NT2/D1 (cell line): ENCODE measurements around the gene TRAPPC2L.

Experiments used
- DNase-seq: peaks from one replicate; pipeline ENCODE4 v3.0.0-alpha.2; 2011; ENCODE audit warnings: low read depth, low spot score
- H3K27me3 ChIP-seq: 2 replicates; pipeline ENCODE4 v1.6.0; 2011; ENCODE audit warnings: mild to moderate bottlenecking; ENCODE audit not compliant: insufficient read length, insufficient read depth
- H3K36me3 ChIP-seq: 2 replicates; pipeline ENCODE4 v1.6.1; 2011; ENCODE audit warnings: mild to moderate bottlenecking, low read length, mixed read lengths; ENCODE audit not compliant: insufficient read depth, insufficient read length
- H3K4me1 ChIP-seq: 2 replicates; pipeline ENCODE4 v1.5.1; 2011; ENCODE audit not compliant: insufficient read depth, insufficient read length
- H3K4me3 ChIP-seq: 2 replicates; pipeline ENCODE4 v1.5.1; 2011; ENCODE audit warnings: low read depth; ENCODE audit not compliant: insufficient read length
- H3K9ac ChIP-seq: 2 replicates; pipeline ENCODE4 v1.6.0; 2011; ENCODE audit warnings: low read depth; ENCODE audit not compliant: insufficient read length
- H3K9me3 ChIP-seq: 2 replicates; pipeline ENCODE4 v1.5.1; 2011; ENCODE audit warnings: mild to moderate bottlenecking, low read length; ENCODE audit not compliant: insufficient read depth
- SUZ12 ChIP-seq: IDR thresholded peaks from 2 replicates; pipeline ENCODE4 v1.6.1; 2011; ENCODE audit not compliant: insufficient read length, insufficient read depth; ENCODE audit errors: extremely low read depth
- YY1 ChIP-seq: IDR thresholded peaks from 2 replicates; pipeline ENCODE4 v1.6.1; 2011; ENCODE audit not compliant: insufficient read length, insufficient read depth
- ZNF274 ChIP-seq: IDR thresholded peaks from 2 replicates; pipeline ENCODE4 v1.6.1; 2011; ENCODE audit warnings: mild to moderate bottlenecking, low read depth, low read length

Gene TRAPPC2L

GRCh38 chr16:88869673-88869980 is 12.7 kb downstream of the TRAPPC2L start:
- no peak for TF ChIP-seq SUZ12
- H3K9ac ChIP-seq, result no peak overlapping the region
- no peaks in the 10 kb centered on the region for H3K9me3 ChIP-seq
- peaks cover 18% of the 10 kb centered on the region for H3K4me1 ChIP-seq
- H3K27me3 ChIP-seq, result no peaks in the 10 kb centered on the region
- no peaks in the 10 kb centered on the region for H3K36me3 ChIP-seq
- no peak overlapping the region for H3K4me3 ChIP-seq
- no peak for DNase-seq

GRCh38 chr16:88870608-88871348 is 13.9 kb downstream of the TRAPPC2L start:
- DNase-seq, result no peak
- H3K4me3 ChIP-seq, result no peak overlapping the region

GRCh38 chr16:88871349-88871702 is 14.4 kb downstream of the TRAPPC2L start:
- Histone ChIP-seq H3K27me3 (no peaks in the 10 kb centered on the region), H3K4me3 (no peak overlapping the region), H3K9me3 (no peaks in the 10 kb centered on the region), H3K4me1 (peaks cover 14% of the 10 kb centered on the region), H3K9ac (no peak overlapping the region), H3K36me3 (no peaks in the 10 kb centered on the region)
- DNase-seq, result no peak
- TF ChIP-seq SUZ12, result no peak
- no peak for TF ChIP-seq ZNF274
- TF ChIP-seq YY1, result no peak

More at GRCh38 chr16:88870608-88871348, 13.9 kb downstream of the TRAPPC2L start:
- no peaks in the 10 kb centered on the region for H3K9me3 ChIP-seq
- H3K36me3 ChIP-seq, result no peaks in the 10 kb centered on the region
- TF ChIP-seq YY1 (no peak), ZNF274 (no peak), SUZ12 (no peak)
- H3K9ac ChIP-seq, result peak overlapping the region; percentile 6
- no peaks in the 10 kb centered on the region for H3K27me3 ChIP-seq
- H3K4me1 ChIP-seq, result peaks cover 18% of the 10 kb centered on the region

- Histone ChIP-seq H3K27me3 (no peaks in the 10 kb centered on the region), H3K9ac (no peak overlapping the region)
These were observed 14.9 kb downstream of the TRAPPC2L start for GRCh38 chr16:88871730-88872416.

GRCh38 chr16:88872650-88873331 is 15.9 kb downstream of the TRAPPC2L start:
- DNase-seq, result no peak
- Histone ChIP-seq H3K9ac (no peak overlapping the region), H3K4me1 (peaks cover 11% of the 10 kb centered on the region), H3K9me3 (no peaks in the 10 kb centered on the region), H3K27me3 (no peaks in the 10 kb centered on the region), H3K4me3 (no peak overlapping the region), H3K36me3 (no peaks in the 10 kb centered on the region)
- no peak for TF ChIP-seq YY1
- no peak for TF ChIP-seq SUZ12
- no peak for TF ChIP-seq ZNF274

More at GRCh38 chr16:88871730-88872416, 14.9 kb downstream of the TRAPPC2L start:
- Histone ChIP-seq H3K36me3 (no peaks in the 10 kb centered on the region), H3K4me3 (no peak overlapping the region), H3K9me3 (no peaks in the 10 kb centered on the region), H3K4me1 (peaks cover 10% of the 10 kb centered on the region)
- no peak for DNase-seq
- TF ChIP-seq SUZ12, result no peak
- no peak for TF ChIP-seq YY1
- no peak for TF ChIP-seq ZNF274

- TF ChIP-seq YY1, result no peak
- no peak for TF ChIP-seq SUZ12
- TF ChIP-seq ZNF274, result no peak
- no peak overlapping the region for H3K4me3 ChIP-seq
- H3K36me3 ChIP-seq, result no peaks in the 10 kb centered on the region
- DNase-seq, result no peak
- H3K27me3 ChIP-seq, result no peaks in the 10 kb centered on the region
- H3K9me3 ChIP-seq, result no peaks in the 10 kb centered on the region
- H3K9ac ChIP-seq, result no peak overlapping the region
- H3K4me1 ChIP-seq, result peaks cover 10% of the 10 kb centered on the region
These were observed 18.1 kb downstream of the TRAPPC2L start for GRCh38 chr16:88874938-88875599.
